ENCODE data around the gene DEGS1.

DNA sequence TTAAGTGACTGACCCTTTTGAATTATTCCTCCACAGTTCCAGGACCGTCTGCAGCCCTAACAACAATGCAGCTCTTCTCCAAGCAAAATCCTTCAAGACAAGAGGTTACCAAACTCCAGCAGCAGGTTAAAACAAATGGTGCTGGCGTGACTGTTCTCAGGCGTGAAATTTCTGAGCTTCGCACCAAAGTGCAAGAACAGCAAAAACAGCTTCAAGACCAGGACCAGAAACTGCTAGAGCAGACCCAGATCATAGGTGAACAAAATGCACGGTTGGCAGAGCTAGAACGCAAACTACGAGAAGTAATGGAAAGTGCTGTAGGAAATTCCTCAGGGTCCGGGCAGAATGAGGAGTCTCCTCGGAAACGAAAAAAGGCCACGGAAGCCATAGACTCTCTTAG lies 25.7 kb upstream of the DEGS1 start:
- TF ChIP-seq, protein P1, sequence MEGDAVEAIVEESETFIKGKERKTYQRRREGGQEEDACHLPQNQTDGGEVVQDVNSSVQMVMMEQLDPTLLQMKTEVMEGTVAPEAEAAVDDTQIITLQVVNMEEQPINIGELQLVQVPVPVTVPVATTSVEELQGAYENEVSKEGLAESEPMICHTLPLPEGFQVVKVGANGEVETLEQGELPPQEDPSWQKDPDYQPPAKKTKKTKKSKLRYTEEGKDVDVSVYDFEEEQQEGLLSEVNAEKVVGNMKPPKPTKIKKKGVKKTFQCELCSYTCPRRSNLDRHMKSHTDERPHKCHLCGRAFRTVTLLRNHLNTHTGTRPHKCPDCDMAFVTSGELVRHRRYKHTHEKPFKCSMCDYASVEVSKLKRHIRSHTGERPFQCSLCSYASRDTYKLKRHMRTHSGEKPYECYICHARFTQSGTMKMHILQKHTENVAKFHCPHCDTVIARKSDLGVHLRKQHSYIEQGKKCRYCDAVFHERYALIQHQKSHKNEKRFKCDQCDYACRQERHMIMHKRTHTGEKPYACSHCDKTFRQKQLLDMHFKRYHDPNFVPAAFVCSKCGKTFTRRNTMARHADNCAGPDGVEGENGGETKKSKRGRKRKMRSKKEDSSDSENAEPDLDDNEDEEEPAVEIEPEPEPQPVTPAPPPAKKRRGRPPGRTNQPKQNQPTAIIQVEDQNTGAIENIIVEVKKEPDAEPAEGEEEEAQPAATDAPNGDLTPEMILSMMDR (conservative IDR thresholded peaks at IDR 0.05 in 1 of 2, IDR thresholded peaks at IDR 0.05 in 1 of 2; ENCODE audit: low read depth in 1 of 2, low read length in 2 of 2): no peak
- TF ChIP-seq EZH2 (IDR thresholded peaks at IDR 0.05; ENCODE audit: low read length, missing control alignments): no peak

Data from fibroblast of lung (primary cell).